ENCODE measurements around the gene CLDN14. TPM values are rescaled to one million over a fixed set of nuclear protein-coding genes. Genes with fewer than 3 reads are reported as not detected.

The CLDN14 gene
- total RNA-seq, 1 experiment from 2014 or later = not detected

DNA sequence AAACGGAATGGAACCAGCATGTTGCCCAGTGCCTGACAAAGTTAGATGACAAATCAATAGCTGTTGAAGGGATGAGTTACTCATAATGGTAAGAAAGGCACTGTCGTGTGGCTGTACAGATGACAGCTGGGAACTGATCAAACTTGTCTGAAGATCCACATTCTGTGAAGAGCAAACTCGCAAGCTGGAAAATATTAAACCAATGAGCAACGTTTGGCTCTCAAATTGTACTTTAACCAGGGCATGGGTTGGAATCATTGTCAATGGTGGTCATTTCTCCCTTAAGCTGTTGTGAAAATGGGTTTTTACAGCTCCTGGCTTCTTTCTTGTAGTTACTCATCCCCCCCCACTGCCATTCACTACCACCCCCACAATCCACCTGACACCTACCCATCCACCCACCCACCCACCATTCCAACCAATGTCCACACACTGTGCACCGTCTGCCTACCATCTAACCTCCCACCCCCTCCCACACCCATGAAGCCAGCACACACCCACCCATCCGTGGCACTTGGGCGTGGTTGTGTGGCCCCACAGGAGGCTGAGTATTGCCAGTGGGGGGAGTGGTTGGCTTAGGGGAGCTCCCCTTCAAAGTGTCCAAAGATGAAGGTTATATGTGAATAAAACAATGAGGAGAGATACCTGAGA is 46.7 kb downstream of the CLDN14 start:
- DNase-seq (ENCODE audit: low spot score) = no peak

DNA sequence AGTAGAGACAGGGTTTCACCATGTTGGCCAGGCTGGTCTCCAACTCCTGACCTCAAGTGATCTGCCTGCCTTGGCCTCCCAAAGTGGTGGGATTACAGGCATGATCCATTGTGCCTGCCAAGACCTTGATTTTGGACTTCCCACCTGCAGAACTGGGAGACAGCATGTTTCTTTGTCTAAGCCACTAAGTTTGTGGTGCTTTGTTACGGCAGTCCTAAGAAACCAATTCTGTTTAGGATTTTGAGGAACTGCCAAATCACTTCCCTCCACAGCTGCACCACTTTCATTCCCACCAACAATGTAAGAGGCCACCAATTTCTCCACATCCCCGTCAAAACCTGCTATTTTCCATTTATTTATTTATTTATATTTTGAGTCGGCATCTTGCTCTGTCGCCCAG is 48.7 kb downstream of the CLDN14 start:
- DNase-seq (ENCODE audit: low spot score) = no peak

DNA sequence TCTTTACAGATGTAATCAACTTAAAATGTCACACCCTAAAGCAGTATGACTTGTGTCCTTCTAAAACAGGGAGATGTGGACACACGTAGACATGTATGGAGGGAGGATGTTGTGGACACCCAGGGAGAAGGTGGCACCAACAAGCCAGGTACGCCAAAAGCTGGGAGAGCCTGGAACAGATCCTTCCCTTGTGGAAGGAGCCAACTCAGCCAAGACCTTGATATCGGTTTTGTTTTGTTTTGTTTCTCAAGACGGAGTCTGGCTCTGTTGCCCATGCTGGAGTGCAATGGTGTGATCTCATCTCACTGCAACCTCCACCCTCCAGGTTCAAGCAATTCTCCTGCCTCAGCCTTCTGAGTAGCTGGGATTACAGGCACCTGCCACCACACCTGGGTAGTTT is 49.1 kb downstream of the CLDN14 start:
- DNase-seq (ENCODE audit: low spot score) = no peak

DNA sequence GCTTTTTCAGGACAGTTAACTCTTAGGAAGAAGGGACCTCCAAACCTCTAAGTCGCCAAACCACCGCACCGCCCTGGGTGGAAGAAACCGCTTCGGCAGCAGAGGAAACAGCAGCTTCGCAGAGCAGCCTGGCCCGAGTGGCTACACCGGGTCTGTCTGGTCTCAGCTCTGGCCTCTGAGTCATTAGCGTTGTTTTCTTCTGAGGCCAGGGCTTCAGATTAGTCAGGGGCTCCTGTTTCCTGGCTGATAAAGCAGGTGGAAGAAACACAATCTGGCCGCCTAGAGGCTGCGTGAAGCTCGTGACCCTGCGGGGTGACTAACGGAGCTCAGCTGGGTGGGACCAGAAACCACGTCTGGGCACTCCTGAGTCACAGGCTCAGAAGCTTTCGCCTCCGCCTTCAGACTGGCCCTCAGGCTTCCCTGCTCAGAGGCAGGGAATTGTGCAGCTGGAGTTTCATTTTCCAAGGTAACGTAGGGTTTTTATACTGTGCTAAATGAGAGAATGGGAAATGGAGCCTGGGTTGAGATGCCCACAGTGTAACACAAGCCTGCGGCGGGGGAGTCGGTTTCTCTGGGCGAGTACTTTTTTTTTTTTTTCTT is 49.9 kb downstream of the CLDN14 start:
- peak; percentile 79 for DNase-seq (ENCODE audit: low spot score)

DNA sequence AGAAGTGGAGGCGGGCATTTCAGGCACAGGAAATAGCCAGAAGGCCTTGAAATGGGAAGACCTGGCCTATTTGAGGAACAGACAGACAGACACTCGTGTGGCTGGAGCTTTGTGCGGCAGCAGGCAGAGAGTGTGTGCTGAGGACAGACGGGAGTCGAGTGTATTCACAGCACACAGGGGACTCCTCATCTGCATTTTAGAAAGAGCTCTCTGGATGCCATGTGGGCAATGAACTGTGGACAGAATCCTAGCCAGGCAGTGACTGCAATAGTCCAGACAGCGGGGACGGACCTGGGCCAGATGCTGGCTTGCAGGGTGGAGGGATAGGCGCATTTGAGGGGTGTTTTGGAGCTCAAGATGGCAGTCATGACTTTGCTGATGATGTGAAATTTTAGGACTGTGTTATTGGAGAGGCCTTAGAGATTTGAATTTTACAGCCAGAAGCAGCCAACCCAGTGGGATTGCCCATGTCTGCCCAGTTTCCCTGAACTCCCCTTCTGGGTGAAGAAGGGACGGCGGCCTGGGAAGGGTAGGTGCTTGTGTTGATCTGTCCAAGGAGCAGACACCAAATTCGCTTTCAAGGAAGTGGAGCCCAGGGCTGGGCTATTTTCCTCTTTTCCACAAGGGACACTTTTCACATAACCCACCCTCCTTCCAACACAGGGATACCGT is 51.0 kb downstream of the CLDN14 start:
- DNase-seq (ENCODE audit: low spot score) = no peak

DNA sequence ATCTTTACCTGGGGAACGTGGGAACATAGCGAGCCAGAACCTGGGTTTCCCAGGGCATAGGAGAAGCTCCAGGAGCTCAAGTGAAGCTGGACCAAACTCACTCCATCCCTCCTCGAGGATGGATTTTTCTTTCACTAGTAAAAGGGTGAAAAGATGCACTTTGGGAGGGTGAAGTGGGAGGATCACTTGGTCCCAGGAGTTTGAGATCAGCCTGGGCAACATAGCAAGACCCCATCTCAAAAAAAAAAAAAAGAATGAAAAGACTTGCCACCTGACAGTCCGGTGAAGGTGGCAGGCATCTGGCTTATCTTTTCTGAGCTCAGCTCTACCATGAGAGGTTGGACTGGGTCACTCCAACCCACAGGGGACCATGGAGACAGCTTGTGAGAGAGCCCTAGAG is 52.4 kb downstream of the CLDN14 start:
- DNase-seq (ENCODE audit: low spot score) = no peak

DNA sequence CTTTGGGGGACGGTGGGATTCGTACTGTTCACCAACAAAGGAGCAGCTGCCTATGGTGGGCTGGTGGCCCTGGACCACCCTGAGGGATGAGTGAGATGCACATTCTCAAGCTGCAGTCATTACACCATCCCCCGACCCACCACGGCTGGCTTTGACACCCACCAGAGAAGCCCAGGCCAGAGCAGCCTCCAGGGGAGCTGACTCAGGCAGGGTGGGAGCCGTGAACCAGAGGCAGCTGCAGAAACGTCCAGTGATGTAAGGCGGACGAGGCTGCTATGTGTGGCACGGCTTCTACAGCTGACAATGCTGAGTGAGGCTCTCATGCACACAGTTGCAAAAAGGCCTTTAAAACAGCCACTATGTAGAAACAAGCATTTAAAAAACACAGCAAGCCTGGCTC is 54.6 kb downstream of the CLDN14 start:
- DNase-seq (ENCODE audit: low spot score) = no peak

DNA sequence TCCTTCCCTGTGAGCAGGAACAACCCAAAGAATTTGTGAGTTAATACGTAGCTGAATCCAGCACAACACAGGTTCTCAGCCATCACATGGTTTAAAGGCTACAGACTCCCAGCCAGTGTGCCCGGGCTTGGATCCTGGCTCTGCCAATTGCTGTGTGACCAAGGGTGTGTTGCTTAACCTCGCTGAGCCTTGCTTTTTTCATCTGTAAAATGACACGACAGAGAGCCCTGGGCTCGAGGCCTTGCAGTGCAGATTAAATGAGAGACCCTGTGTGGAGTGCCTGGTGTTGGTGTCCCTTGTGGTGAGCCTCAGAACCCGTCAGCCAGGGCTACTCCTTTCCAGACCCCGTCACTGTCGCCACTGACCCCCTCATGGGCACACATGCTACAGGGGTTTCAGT is 55.3 kb downstream of the CLDN14 start:
- no peak for DNase-seq (ENCODE audit: low spot score)

DNA sequence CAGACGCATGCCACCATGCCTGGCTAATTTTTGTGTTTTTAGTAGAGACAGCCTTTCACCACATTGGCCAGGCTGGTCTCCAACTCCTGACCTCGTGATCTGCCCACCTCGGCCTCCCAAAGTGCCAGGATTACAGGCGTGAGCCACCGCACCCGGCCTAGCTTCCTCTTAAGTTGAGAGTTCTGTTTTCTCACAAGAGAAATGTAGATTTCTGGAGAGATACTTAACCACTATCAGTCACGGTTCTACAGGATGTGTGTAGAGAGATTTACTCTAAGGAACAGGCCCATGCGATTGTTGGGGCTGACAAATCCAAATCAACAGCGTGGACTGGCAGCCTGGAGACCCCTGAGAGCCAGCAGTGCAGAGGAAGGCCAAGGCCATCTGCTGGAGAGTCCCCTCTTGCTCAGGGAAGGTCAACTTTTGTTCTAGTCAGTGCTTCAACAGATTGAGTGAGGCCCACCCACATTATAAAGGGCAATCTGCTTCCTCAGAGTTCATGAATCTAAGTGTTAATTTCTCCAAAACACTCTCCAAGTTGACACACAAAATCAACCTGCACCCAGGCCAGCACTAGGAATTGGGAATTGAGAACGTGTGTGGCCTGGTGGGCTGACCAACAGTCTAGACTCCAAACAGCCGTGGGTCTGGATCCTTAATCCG is 56.0 kb downstream of the CLDN14 start:
- no peak for DNase-seq (ENCODE audit: low spot score)

DNA sequence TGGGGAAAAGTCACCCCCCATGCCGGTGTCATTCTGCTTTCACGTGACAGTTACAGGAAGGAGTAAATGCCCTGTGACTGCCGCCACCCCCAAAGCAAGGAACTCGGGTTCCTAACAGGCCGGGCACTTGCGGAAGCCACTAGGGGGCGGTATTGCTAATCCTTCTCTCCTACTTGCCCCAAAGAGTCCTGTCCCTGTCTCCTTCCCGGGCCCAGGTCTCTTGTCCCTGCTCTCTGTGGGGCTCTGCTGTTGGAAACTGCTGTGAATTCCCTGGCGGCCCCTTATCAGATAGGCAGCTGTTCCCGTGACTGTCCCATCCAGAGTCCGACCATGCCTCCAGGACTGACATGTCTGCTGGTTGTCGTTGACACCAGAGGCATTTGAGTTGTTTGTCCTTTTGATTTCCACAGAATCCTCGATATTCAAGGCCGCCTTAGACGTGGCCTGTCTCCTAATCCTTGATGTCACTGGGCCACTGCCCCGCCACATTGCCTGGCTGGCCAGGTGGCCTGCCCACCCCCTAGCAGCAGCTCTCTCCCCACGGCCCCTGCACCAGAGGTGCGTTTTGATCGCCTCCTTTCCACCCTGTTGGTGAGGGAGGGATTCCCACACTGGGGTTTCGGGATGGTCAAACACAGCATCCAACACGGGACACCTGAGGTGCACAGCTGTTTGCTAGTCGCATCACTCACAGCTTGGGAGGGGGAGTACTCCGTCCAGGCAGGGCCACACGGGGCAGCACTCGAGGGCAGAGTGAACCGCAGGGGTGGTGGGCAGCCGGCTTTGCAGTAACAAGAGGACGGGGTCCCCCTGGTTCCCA is 57.4 kb downstream of the CLDN14 start:
- DNase-seq (ENCODE audit: low spot score) = peak; percentile 55

DNA sequence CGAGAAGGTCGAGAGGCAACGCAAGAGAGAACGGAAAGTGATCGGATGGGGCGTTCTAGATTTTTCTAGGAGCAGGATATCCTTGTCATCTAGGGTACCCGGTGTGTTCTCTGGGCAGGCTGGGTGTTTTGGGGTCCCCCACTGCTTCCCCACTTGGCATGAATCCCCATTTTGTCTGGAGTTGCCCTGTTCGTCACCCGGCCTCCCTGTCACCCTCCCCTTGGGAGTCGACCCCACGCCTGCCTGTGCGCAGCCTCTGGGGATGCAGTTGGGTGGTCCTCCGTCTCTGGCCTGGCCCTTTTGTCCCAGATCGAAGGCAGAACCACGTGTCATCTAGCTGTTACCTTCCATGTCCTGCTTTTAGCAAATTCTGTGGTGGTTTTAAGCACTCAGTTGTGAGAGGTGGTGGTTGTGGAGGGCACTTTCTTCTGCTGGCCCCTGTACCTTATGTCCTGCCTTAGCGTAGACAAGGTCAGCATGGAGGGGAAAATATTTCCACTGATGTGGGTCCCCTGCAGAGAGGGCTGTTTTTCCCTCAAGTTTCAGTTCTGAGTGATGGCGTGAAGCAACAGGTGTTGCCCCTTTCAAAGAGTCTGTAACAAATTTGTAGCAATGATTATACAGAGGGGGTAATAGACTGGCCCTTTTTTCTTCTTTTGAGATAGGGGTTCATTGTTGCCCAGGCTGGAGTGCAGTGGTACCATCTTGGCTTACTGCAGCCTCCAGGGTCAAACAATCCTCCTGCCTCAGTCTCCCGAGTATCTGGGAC is 59.2 kb downstream of the CLDN14 start:
- DNase-seq (ENCODE audit: low spot score) = no peak

DNA sequence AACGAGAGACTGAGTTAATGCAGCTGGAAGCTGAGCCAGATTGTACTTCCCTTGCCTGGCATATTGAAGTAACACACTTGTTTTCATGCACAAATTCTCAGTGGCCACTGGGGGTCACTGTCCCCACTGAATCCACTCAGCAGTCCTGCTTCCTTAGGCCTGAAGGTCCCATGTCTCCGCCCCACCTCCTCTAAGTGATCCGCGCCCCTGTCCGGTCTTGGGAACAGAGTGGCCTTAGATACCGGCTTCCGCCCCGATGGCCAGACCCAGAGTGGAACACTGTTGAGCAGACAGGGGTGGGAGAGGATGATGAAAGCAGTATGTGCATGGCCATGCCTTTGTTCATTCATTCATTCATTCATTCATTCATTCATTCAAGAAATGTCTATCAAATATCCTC is 59.9 kb downstream of the CLDN14 start:
- peak; percentile 78 for DNase-seq (ENCODE audit: low spot score)

DNA sequence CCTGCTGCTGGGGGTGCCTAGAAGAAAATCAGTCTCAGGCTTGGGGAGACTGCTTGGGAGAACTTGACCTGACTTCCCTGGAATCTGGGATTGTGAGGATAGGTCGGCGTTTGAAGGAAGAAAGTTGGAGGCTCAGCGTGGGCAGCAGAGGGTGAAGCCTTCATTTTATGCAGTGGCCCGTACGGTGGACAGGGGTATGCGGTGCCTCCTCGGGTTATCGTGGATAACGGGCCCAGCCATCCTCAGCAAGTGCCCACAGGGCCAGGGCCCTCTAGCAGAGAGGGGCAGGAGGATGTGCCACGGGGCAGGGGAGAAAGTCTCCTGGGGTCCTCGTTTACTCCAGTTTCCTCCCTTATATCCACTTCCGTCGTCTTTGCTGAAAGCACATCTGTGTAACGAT is 60.7 kb downstream of the CLDN14 start:
- DNase-seq (ENCODE audit: low spot score) = no peak

DNA sequence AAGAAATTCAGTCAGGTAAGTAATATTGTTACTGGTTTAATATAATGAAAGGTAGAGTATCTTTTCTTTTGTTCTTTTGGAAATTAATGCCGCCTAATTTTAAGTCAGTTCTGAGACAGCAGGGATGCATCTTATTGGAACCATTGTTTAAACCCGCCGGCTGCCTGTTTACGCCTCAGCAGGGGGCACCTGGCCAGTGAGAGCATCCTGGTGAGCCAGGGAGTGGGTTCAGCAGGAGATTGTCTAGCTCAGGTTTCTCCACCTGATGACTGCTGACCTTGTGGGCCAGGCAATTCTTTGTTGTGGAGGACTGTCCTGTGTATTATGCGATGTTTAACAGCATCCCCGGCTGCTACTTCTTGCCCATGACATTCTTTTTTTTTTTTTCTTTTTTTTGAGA is 64.5 kb downstream of the CLDN14 start:
- DNase-seq (ENCODE audit: low spot score) = no peak

DNA sequence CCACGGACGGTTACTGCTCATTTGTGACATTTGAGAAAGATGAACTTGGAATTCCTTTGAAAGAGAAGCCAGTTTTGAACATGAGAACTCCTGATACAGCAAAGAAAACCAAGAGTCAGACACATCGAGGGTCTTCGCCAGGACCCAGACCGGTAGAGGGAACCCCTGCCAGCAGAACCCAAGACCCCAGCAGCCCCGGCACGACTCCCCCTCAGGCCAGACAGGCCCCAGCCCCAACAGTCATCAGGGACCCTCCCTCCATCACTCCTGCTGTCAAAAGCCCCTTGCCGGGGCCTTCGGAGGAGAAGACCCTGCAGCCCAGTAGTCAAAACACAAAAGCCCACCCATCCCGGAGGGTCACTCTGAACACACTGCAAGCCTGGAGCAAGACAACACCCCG is 67.0 kb downstream of the CLDN14 start:
- no peak for DNase-seq (ENCODE audit: low spot score)

DNA sequence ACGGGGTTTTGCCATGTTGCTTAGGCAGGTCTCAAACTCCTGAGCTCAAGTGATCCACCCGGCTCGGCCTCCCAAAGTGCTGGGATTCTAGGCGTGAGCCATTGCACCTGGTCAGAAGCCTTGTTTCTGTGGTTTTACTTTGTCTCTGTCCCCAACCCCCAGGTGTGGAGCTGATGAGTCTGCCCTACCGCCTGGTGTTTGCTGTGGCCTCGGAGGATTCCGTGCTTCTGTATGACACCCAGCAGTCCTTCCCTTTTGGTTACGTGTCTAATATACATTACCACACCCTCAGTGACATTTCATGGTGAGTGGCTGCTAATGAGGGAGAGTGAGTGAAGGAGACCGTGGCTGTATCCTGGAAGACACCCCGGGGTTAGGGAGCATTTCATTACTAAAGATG is 68.6 kb downstream of the CLDN14 start:
- no peak for DNase-seq (ENCODE audit: low spot score)

Other genes with a start within 250 kb of the CLDN14 start
- 5.2 and 6.8 TPM in 2 replicates for gene MORC3, start 159.9 kb downstream of the CLDN14 start, total RNA-seq (2014; rRNA removed; shearing (Covaris generic))
- gene CHAF1B, start 94.7 kb downstream of the CLDN14 start, total RNA-seq (2014; rRNA removed; shearing (Covaris generic)) = 5.7 and 8.0 TPM in 2 replicates
- 9.9 and 11.4 TPM in 2 replicates for gene SIM2, start 219.0 kb upstream of the CLDN14 start, total RNA-seq (2014; rRNA removed; shearing (Covaris generic))